Activated CD8-positive, alpha-beta memory T cell treated with anti-CD3 and anti-CD28 coated beads, Interleukin-2, amount 50 U/mL, for 1 hour (primary cell): ENCODE data around the gene EIF3K.

Experiments used
- DNase-seq: peaks from one replicate; pipeline ENCODE4 v3.0.0-alpha.2; 2020; ENCODE audit errors: extremely low read depth

EIF3K gene

GRCh38 chr19:38665950-38666662 lies 47.1 kb downstream of the EIF3K start:
- DNase-seq: no peak

- DNase-seq: no peak
These were observed 47.9 kb downstream of the EIF3K start for GRCh38 chr19:38666663-38667511.

- DNase-seq: no peak
These were observed 48.7 kb downstream of the EIF3K start for GRCh38 chr19:38667661-38668171.

- DNase-seq: no peak
These were observed 50.6 kb downstream of the EIF3K start for GRCh38 chr19:38669552-38669951.

- no peak for DNase-seq
These were observed 52.0 kb downstream of the EIF3K start for GRCh38 chr19:38670921-38671398.

DNA sequence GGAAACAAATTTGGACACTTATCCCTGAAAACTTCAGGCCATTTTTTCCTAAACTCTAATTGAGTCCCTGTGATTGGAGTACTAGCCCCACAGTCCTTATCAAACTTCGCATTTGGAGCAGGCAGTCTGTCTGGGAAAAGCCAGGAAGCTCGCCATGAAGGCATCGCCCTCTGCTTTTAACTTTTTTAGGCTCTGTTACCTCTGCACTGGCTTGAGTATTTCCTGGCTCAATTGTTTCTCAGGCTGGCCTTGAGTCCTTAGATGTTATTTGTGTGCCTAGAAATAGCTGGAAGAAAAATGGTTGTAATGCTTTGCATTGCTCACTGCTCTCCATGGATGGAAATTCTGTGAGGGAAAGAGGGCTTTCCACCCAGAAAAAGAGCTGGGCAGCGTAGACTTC lies 52.7 kb downstream of the EIF3K start:
- no peak for DNase-seq

DNA sequence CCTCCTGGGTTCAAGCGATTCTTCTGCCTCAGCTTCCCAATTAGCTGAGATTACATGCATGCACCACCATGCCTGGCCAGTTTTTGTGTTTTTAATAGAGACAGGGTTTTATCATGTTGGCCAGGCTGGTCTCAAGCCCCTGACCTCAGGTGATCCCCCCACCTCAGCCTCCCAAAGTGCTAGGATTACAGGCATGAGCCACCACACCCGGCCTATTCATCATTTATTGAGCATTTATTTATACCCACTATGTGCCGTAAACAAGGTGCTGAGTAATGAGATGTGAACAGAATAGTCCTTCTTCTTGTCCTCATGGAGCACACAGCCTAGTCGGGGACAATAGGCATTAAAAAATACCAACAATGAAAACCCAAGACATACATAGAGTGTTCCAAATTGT lies 54.0 kb downstream of the EIF3K start:
- no peak for DNase-seq

DNA sequence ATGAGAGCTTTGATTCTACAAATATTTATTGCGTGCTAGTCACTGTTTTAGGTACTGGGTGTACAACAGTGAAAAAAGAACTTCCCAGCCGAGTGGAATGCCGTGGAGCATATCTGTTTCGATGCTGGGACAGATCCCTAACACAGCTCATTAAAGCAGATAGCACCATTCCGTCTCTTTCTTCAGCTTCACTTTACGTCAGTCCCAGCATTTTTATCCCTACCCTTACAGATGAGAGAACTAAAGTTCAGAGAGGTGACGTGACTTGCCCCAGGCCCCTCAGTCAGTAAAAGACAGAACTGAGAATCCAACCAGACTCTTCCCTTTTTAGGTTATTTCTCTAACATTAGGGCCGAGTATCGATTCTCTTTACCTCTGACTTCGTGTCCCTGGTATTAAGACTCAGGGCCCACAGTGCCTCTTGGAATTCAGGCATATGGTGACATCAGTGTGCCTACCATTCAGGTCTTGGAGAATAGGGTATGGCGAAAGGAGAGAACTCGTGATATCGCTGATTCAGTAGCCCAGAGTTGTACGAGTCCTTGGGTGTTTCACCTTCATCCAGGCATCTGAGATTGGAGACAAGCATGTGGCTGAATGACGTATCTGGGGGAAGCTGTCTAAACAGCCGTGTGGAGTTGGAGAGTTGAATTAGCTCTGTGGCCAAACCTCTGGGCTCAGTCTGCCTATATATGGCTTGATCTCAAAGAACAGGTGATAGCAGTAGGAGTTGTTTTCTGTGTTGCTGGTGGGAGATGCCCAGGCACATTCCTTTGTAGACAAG lies 55.6 kb downstream of the EIF3K start:
- DNase-seq: no peak

- DNase-seq: no peak
These were observed 56.6 kb downstream of the EIF3K start for GRCh38 chr19:38675611-38676010.

DNA sequence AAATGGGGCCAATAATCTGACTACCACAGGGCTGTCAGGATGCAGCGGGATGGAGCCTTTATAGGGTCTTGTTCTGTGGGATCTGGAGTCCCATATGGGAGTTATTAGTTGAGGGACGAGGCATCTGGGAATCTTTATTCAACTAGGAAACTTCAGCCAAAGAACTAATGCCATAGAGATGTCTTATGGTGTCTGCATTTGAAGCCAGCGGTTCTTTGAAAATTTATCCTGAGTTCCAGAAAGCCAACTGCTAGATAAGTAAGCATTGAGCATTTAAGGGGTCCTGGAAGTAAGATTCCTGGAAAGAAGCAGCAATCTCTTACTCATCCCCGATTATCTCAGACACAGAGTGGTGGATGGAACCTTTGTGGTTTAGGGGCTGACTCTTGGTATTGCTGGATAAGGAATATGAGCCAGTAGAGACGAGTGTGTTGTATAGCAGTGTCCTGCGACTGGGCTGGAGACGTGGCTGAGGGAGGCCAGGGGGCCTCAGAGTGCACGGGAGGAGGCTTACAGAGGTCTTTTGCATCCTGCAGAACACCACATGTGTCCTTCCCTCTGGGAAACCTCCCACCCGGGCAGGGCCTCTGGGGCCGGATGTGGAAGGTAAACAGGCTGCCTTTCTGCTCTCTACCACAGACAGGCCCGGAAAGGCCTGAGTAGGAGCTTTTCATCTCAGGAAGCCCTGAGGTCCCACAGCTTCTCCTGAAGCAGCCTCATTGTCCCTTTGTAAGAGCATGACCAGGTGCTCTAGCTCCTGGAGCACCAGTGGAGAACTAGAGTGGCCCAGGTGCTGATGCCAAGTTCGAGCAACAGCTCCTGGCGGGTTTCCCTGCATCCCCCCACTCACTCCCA lies 57.3 kb downstream of the EIF3K start:
- no peak for DNase-seq

DNA sequence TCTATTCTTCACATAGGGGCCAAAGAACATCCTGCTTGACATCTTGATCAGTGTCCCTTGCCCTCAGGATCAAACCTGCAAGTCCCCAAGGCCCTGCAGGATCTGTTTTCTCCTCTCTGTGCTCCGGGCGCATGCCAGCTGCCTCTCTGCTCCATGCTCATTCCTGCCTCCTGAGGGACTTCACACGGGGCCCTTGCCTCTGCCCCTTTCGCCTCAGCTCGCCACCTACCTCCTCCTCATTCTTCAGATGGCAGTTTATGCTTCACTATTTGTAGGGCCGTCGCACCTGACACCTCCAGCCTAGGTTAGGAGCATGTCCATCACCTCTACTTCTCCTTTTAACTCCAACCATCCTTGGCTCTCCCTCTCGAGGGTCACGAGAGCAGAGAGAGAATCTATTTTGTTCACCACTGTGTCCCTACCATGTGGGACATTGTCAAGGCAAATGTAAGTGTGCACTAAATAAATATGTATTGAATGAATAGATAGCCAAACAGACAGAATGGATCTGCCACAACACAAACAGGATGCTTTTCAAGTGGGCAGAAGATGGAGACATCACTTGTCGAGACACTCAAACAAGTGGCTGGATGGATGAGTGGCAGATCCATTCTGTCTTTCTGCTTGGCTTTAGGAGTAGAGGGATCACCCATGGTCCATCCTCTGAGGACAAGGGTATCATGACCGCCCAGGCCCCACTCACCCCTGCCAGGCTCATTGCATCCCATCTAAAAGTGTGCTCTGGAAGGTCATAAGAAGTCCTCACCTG lies 58.1 kb downstream of the EIF3K start:
- no peak for DNase-seq

DNA sequence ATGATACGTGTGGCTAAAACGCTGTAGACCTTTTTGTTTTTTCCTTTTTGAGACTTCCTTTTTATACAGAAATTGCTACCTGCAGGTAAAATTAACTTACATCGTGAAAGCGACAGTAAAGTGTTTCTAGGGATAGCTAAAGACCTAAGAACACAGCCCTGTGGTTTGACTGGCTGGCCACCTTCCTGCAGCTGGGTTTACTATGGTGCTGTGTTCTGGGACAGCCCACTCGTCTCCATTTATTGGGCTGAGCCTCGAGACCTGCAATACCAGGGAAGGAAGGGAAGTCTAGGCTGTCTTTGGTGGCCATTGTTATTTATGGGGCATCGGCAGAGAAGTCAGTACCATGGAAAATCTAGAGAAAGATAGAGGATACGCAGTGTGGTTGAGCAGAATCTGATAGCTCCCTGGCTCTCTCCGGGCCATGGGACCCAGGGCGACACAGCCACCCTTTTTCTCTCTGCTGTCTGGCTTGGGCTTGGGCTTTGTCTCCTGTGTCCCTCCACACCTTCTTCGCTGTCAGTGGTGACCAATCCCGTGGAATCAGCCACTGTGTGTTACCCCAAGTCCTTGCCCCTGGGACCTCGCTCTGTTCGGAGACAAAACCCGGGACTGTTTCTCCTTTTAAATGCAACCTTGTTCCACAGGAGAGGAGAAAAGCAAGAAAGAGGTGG lies 59.4 kb downstream of the EIF3K start:
- DNase-seq: no peak

DNA sequence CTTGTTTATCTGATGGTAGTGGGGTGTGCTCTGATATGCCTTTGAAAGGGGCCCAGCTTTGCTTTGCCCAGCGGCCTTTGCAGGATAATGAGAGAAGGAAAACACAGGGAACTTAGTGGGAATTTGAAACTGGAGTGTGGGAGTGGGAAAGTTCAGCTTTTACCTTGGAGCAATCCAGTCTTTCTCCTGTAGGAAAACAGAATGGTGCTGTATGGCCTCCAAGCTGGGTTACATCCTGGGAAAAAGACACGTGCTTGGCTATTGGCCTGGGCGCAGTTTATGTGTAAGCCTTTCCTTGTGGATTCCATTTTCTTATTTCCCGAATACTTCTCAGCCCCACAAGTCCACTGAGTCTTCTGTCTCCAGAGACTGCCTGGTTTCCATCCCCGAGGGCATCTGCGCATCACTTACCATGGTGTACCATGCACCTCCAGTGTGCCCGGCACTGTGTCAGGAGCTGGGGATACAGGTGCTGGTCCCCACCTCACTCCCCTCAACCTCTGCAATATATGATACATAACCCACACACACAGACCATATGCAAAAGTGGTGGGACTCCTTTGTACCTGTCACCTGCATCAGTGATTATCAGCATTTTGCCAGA lies 60.0 kb downstream of the EIF3K start:
- DNase-seq: no peak

DNA sequence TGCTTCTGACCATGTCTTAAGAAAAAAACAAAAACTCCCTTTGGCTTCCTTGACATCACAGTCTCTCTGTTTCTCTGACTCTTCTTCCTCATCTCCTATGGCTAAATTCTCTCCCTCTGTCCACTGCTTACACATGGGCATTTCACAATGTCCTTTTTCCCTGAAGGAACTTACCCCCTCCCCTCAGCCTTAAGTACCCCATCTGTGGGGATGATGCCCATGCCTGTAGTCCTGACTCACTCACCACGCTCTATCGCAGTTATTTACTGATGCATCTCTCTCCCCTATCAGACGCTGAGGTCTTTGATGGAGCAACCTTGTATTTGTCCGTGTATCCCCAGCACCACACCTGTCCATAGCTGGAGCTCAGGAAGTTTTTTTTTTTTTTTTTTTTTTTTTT lies 60.9 kb downstream of the EIF3K start:
- no peak for DNase-seq

GRCh38 chr19:38682195-38682867 lies 63.3 kb downstream of the EIF3K start:
- DNase-seq: no peak

- DNase-seq: no peak
These were observed 63.9 kb downstream of the EIF3K start for GRCh38 chr19:38682872-38683392.

GRCh38 chr19:38683393-38684077 lies 64.5 kb downstream of the EIF3K start:
- DNase-seq: no peak
